ENCODE data around the gene CMTM5.

DNA sequence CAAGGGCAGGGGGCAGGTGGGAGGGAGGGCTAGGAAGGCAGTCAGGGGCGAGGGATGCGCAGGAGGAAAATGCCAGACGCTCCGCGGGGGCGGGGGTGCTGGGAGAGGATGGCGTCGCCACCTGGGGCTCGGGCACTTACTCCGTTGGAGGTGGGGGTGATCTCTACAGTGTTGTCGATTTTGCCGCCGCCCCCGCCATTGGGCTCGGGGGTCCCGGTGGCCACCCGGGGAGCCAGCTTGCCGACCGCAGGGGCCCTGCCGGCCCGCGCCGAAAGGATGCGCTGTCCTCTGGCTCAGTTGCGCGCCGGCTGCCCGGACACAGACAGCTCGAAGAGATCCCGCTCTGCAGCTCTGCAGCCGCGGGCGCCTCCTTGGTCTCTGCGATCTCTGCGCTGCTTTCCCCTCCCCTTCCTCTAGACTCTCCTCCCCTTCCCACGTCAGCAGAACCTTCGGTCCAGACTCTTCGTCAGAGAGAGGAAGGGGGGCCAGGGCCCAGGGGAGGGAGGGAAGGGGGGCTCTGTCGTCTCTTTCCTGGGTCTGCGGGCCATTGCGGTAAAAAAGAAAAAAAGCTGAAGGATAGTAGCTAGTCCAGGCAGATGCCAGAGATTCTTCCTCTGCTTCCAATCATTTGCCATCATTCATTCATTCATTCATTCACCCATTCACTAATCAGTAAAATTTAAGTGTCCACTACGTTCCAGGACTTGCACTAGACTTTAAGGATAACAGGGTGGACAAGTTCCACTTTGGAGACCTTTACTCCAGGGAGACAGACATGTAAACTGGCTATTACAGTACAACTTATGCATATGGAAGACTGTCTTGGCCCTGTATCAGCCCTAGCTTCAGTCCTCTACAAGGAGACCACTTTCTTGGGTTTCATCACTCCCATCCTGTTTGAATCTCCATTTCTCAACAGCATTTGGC is 24.1 kb upstream of the CMTM5 start, which contains the start of gene SLC22A17:
- TF ChIP-seq, protein P1, sequence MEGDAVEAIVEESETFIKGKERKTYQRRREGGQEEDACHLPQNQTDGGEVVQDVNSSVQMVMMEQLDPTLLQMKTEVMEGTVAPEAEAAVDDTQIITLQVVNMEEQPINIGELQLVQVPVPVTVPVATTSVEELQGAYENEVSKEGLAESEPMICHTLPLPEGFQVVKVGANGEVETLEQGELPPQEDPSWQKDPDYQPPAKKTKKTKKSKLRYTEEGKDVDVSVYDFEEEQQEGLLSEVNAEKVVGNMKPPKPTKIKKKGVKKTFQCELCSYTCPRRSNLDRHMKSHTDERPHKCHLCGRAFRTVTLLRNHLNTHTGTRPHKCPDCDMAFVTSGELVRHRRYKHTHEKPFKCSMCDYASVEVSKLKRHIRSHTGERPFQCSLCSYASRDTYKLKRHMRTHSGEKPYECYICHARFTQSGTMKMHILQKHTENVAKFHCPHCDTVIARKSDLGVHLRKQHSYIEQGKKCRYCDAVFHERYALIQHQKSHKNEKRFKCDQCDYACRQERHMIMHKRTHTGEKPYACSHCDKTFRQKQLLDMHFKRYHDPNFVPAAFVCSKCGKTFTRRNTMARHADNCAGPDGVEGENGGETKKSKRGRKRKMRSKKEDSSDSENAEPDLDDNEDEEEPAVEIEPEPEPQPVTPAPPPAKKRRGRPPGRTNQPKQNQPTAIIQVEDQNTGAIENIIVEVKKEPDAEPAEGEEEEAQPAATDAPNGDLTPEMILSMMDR (IDR thresholded peaks at IDR 0.05), result peak; percentile 4
- TF ChIP-seq EZH2 (IDR thresholded peaks at IDR 0.05), result no peak
